SU-DHL-6 (cell line): ENCODE results near the gene RNF181.
A peak's percentile ranks its signal among the peaks of the same experiment; 100 is the strongest.

Experiments used
- H2AFZ ChIP-seq: fragments of 200-600 bp; sonication (generic); 2 replicates; pipeline ENCODE4 v1.6.1; 2014; ENCODE audit warnings: low read depth, mild to moderate bottlenecking, moderate library complexity, mixed read lengths, antibody characterized with exemption, low read length; ENCODE audit not compliant: severe bottlenecking
- H3F3A ChIP-seq: fragments of 200-600 bp; shearing (Covaris generic); 2 replicates; pipeline ENCODE4 v1.6.0; 2016; ENCODE audit warnings: antibody characterized with exemption, mild to moderate bottlenecking; ENCODE audit not compliant: insufficient read depth
- H3K27ac ChIP-seq: fragments of 200-600 bp; sonication (generic); 2 replicates; pipeline ENCODE4 v1.5.1; 2016; ENCODE audit warnings: low read depth, mild to moderate bottlenecking, low read length, moderate library complexity, mixed read lengths
- H3K27me3 ChIP-seq: fragments of 200-600 bp; sonication (generic), shearing (Covaris generic); 2 replicates; pipeline ENCODE4 v1.6.0; 2014; ENCODE audit warnings: mild to moderate bottlenecking, low read length
- H3K36me3 ChIP-seq: fragments of 200-600 bp; sonication (generic); 2 replicates; pipeline ENCODE4 v1.6.1; 2014; ENCODE audit warnings: mild to moderate bottlenecking, low read length, mixed read lengths
- H3K4me2 ChIP-seq: fragments of 300-600, 200-600 bp; shearing (Covaris generic), sonication (generic); 2 replicates; pipeline ENCODE4 v1.6.0; 2014; ENCODE audit warnings: low read length, low read depth, mild to moderate bottlenecking; ENCODE audit not compliant: poor library complexity, severe bottlenecking
- H3K4me3 ChIP-seq: fragments of 200-600 bp; sonication (generic); 2 replicates; pipeline ENCODE4 v1.5.1; 2014; ENCODE audit warnings: antibody characterized with exemption, low read length, mild to moderate bottlenecking, mixed read lengths; ENCODE audit not compliant: insufficient read depth, poor library complexity, severe bottlenecking
- H3K79me2 ChIP-seq: fragments of 200-600 bp; sonication (generic); 2 replicates; pipeline ENCODE4 v1.6.1; 2014; ENCODE audit warnings: mild to moderate bottlenecking, low read length, moderate library complexity; ENCODE audit not compliant: insufficient read depth
- H3K9ac ChIP-seq: fragments of 200-600 bp; sonication (generic); 2 replicates; pipeline ENCODE4 v1.7.0; 2014; ENCODE audit warnings: mild to moderate bottlenecking, low read length
- H3K9me2 ChIP-seq: fragments of 200-600 bp; sonication (generic); replicated peaks from 2 replicates; pipeline ENCODE4 v1.6.1; 2014; ENCODE audit warnings: low read length; ENCODE audit not compliant: insufficient read depth
- H3K9me3 ChIP-seq: fragments of 200-600 bp; sonication (generic); 2 replicates; pipeline ENCODE4 v1.6.1; 2014; ENCODE audit warnings: low read length, mixed read lengths; ENCODE audit not compliant: insufficient read depth
- H4K20me1 ChIP-seq: fragments of 200-600 bp; sonication (generic); 2 replicates; pipeline ENCODE4 v1.6.1; 2014; ENCODE audit warnings: low read depth, mild to moderate bottlenecking, antibody characterized with exemption, low read length, moderate library complexity, mixed read lengths
- CTCF ChIP-seq: fragments of 200-600 bp; sonication (generic); IDR thresholded peaks from one replicate; pipeline ENCODE4 v1.5.1; 2017; ENCODE audit warnings: antibody characterized with exemption, mild to moderate bottlenecking, low read length, moderate library complexity; ENCODE audit not compliant: insufficient read depth, poor library complexity, severe bottlenecking
- EZH2phosphoT487 ChIP-seq: fragments of 200-600 bp; sonication (generic), shearing (Covaris generic); conservative IDR thresholded peaks from 2 replicates; pipeline ENCODE4 v1.6.1; 2018; ENCODE audit warnings: mild to moderate bottlenecking, antibody characterized with exemption, low read length, moderate library complexity, mixed read lengths

Gene RNF181

GRCh38 chr2:85593023-85593422, 2.5 kb upstream of the RNF181 start:
- no peak overlapping the region for H3K27ac ChIP-seq
- no peaks in the 10 kb centered on the region for H3K27me3 ChIP-seq
- no peaks in the 10 kb centered on the region for H3F3A ChIP-seq
- H4K20me1 ChIP-seq = no peaks in the 10 kb centered on the region
- no peaks in the 10 kb centered on the region for H3K9me2 ChIP-seq
- H3K79me2 ChIP-seq = peaks cover 15% of the 10 kb centered on the region
- H3K4me3 ChIP-seq = no peak overlapping the region
- no peak overlapping the region for H3K4me2 ChIP-seq
- no peak overlapping the region for H3K9ac ChIP-seq
- no peaks in the 10 kb centered on the region for H3K36me3 ChIP-seq
- H2AFZ ChIP-seq = no peak overlapping the region
- no peaks in the 10 kb centered on the region for H3K9me3 ChIP-seq
- TF ChIP-seq CTCF = no peak
- no peak for TF ChIP-seq EZH2phosphoT487

DNA sequence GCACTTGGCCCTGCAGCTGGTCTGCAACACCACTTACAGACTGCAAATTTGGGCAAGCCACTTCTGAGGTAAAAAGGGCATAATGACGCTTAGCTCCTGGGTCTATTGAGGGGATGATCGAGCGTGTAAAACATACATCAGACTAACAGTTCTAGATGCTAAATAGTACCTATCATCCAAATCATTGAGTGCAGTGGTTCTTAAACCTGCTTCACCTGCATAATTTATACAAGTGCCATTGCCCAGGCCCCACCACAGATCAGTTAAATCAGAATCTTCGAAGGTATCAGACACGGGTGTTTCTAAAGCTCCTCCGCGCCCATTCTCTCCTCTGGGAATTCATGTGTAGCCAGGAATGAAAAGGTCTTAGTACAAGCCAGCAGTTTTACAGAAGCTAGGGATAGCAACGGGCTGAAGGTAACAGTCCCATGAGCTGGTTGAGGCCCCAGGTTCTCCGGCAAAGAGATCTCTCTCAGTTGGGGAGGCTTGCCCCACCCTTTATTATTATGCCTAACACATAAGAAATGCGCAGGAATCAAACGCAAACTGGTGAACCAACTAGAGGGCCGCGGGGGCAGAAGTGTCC, 737 bp upstream of the RNF181 start:
- peak overlapping the region; percentile 91 for H3K4me3 ChIP-seq
- peaks cover 15% of the 10 kb centered on the region for H3K79me2 ChIP-seq
- no peak for TF ChIP-seq CTCF
- TF ChIP-seq EZH2phosphoT487 = no peak
- H4K20me1 ChIP-seq = no peaks in the 10 kb centered on the region
- H3K9ac ChIP-seq = peak overlapping the region; percentile 86
- H3K4me2 ChIP-seq = peak overlapping the region; percentile 90
- peak overlapping the region; percentile 45 for H2AFZ ChIP-seq
- H3K9me2 ChIP-seq = no peaks in the 10 kb centered on the region
- H3K27me3 ChIP-seq = no peaks in the 10 kb centered on the region
- H3F3A ChIP-seq = no peaks in the 10 kb centered on the region
- no peaks in the 10 kb centered on the region for H3K36me3 ChIP-seq
- H3K27ac ChIP-seq = peak overlapping the region; percentile 38
- H3K9me3 ChIP-seq = no peaks in the 10 kb centered on the region

GRCh38 chr2:85596026-85596333, 435 bp downstream of the RNF181 start:
- H3K27me3 ChIP-seq = no peaks in the 10 kb centered on the region
- peak overlapping the region; percentile 90 for H3K4me2 ChIP-seq
- H3F3A ChIP-seq = no peaks in the 10 kb centered on the region
- H3K27ac ChIP-seq = no peak overlapping the region
- H3K9ac ChIP-seq = peak overlapping the region; percentile 86
- TF ChIP-seq EZH2phosphoT487 = no peak
- no peak for TF ChIP-seq CTCF
- H3K79me2 ChIP-seq = peaks cover 15% of the 10 kb centered on the region
- H3K36me3 ChIP-seq = no peaks in the 10 kb centered on the region
- H4K20me1 ChIP-seq = no peaks in the 10 kb centered on the region
- no peaks in the 10 kb centered on the region for H3K9me3 ChIP-seq
- no peaks in the 10 kb centered on the region for H3K9me2 ChIP-seq
- H2AFZ ChIP-seq = peak overlapping the region; percentile 85
- peak overlapping the region; percentile 91 for H3K4me3 ChIP-seq
